Measurements from ENCODE around the gene HIVEP1.

The HIVEP1 gene

GRCh38 chr6:12017263-12017662 is 5.2 kb downstream of the HIVEP1 start:
- H3K9ac ChIP-seq = no peak overlapping the region
- H3K27ac ChIP-seq = no peak overlapping the region
- H3K27me3 ChIP-seq (ENCODE audit: control insufficient read depth, insufficient read depth, low read length) = no peaks in the 10 kb centered on the region
- H3K4me2 ChIP-seq (ENCODE audit: low read length) = no peak overlapping the region
- peaks cover 5% of the 10 kb centered on the region for H3K4me1 ChIP-seq
- H2AFZ ChIP-seq = no peak overlapping the region
- no peak for TF ChIP-seq CTCF (IDR thresholded peaks at IDR 0.05)
- H3K9me3 ChIP-seq (ENCODE audit: control insufficient read depth, low read length) = no peaks in the 10 kb centered on the region
- peaks cover 6% of the 10 kb centered on the region for H3K79me2 ChIP-seq
- H3K4me3 ChIP-seq (ENCODE audit: low read depth, low read length) = no peak overlapping the region
- no peaks in the 10 kb centered on the region for H3K36me3 ChIP-seq (ENCODE audit: control insufficient read depth, insufficient read depth, low read length)

GRCh38 chr6:12017876-12018401 is 5.8 kb downstream of the HIVEP1 start:
- Histone ChIP-seq H3K9me3 (ENCODE audit: control insufficient read depth, low read length) (no peaks in the 10 kb centered on the region), H2AFZ (no peak overlapping the region), H3K9ac (no peak overlapping the region), H3K4me3 (ENCODE audit: low read depth, low read length) (no peak overlapping the region), H3K36me3 (ENCODE audit: control insufficient read depth, insufficient read depth, low read length) (no peaks in the 10 kb centered on the region), H3K27me3 (ENCODE audit: control insufficient read depth, insufficient read depth, low read length) (no peaks in the 10 kb centered on the region), H3K79me2 (peaks cover 10% of the 10 kb centered on the region), H3K4me1 (peaks cover 5% of the 10 kb centered on the region), H3K27ac (no peak overlapping the region), H3K4me2 (ENCODE audit: low read length) (no peak overlapping the region)
- TF ChIP-seq CTCF (IDR thresholded peaks at IDR 0.05) = no peak

GRCh38 chr6:12020187-12020791 is 8.2 kb downstream of the HIVEP1 start:
- H3K27ac ChIP-seq = no peak overlapping the region
- H3K9me3 ChIP-seq (ENCODE audit: control insufficient read depth, low read length) = no peaks in the 10 kb centered on the region
- TF ChIP-seq CTCF (IDR thresholded peaks at IDR 0.05) = no peak
- no peak overlapping the region for H3K9ac ChIP-seq
- H3K4me3 ChIP-seq (ENCODE audit: low read depth, low read length) = no peak overlapping the region
- no peak overlapping the region for H3K4me2 ChIP-seq (ENCODE audit: low read length)
- H3K27me3 ChIP-seq (ENCODE audit: control insufficient read depth, insufficient read depth, low read length) = no peaks in the 10 kb centered on the region
- peaks cover 19% of the 10 kb centered on the region for H3K79me2 ChIP-seq
- no peaks in the 10 kb centered on the region for H3K4me1 ChIP-seq
- no peak overlapping the region for H2AFZ ChIP-seq
- H3K36me3 ChIP-seq (ENCODE audit: control insufficient read depth, insufficient read depth, low read length) = no peaks in the 10 kb centered on the region

DNA sequence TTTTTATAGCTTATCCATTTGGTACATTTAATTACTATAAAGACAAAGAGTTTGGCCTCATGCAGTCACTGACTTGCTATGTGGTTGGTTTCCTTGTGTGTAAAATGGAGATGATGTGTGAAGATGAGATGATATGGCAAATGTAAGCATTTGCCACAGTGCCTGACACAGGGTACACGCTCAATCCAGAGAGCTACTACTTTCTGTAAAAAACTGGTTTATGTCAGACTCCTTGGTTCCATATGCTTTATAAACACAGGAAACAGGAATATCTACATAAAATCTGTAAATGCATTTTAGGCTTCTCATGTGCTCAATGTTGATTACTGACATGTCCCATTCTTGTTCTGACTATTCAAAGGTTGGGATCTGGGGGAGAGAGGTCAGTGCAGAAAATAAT is 10.4 kb downstream of the HIVEP1 start:
- H3K27ac ChIP-seq = no peak overlapping the region
- H3K4me2 ChIP-seq (ENCODE audit: low read length) = no peak overlapping the region
- H3K79me2 ChIP-seq = peaks cover 23% of the 10 kb centered on the region
- no peak overlapping the region for H3K9ac ChIP-seq
- H3K27me3 ChIP-seq (ENCODE audit: control insufficient read depth, insufficient read depth, low read length) = no peaks in the 10 kb centered on the region
- H3K36me3 ChIP-seq (ENCODE audit: control insufficient read depth, insufficient read depth, low read length) = no peaks in the 10 kb centered on the region
- no peak overlapping the region for H2AFZ ChIP-seq
- H3K9me3 ChIP-seq (ENCODE audit: control insufficient read depth, low read length) = no peaks in the 10 kb centered on the region
- no peak overlapping the region for H3K4me3 ChIP-seq (ENCODE audit: low read depth, low read length)
- TF ChIP-seq CTCF (IDR thresholded peaks at IDR 0.05) = no peak
- H3K4me1 ChIP-seq = no peaks in the 10 kb centered on the region

GRCh38 chr6:12022953-12023388 is 10.9 kb downstream of the HIVEP1 start:
- no peak overlapping the region for H2AFZ ChIP-seq
- no peak overlapping the region for H3K27ac ChIP-seq

More at GRCh38 chr6:12022953-12023388, 10.9 kb downstream of the HIVEP1 start:
- H3K9ac ChIP-seq = no peak overlapping the region
- H3K79me2 ChIP-seq = peaks cover 24% of the 10 kb centered on the region
- no peaks in the 10 kb centered on the region for H3K36me3 ChIP-seq (ENCODE audit: control insufficient read depth, insufficient read depth, low read length)
- H3K4me2 ChIP-seq (ENCODE audit: low read length) = no peak overlapping the region
- no peaks in the 10 kb centered on the region for H3K27me3 ChIP-seq (ENCODE audit: control insufficient read depth, insufficient read depth, low read length)
- TF ChIP-seq CTCF (IDR thresholded peaks at IDR 0.05) = no peak
- H3K4me3 ChIP-seq (ENCODE audit: low read depth, low read length) = no peak overlapping the region
- no peaks in the 10 kb centered on the region for H3K4me1 ChIP-seq
- no peaks in the 10 kb centered on the region for H3K9me3 ChIP-seq (ENCODE audit: control insufficient read depth, low read length)
